Head of caudate nucleus (tissue), 42 donors: ENCODE measurements around the gene XPO4.
A peak's percentile ranks its signal among the peaks of the same experiment; 100 is the strongest.
"Not testable (repeated sequence)": the region's sequence is repeated elsewhere in the genome, so short reads cannot be mapped to it uniquely, and the experiment has no call there.

Experiments
- DNase-seq, 42 donors: peaks; one replicate each; pipeline versions ENCODE4 v3.0.0 to v3.0.0-alpha.2; 2020 to 2021; ENCODE audit warnings: mixed read lengths in 7 of 42
- intact Hi-C: fragments of 100-400 bp; cut with DNase I; formaldehyde crosslinking; loops from one replicate; pipeline ENCODE4 v1.15.0; 2022

Gene XPO4

GRCh38 chr13:20901668-20902437, 693 bp downstream of the XPO4 start:
- peak in 15 of 42 donors; percentile 4 to 46 (median 19) for DNase-seq
- intact Hi-C loops: loop anchor here (10.0 kb wide), 1 partner anchor 197 kb away; the partner anchor contains the start of gene IL17D

- intact Hi-C loops: no loop called here
- DNase-seq: no peak
Observed at GRCh38 chr13:20894245-20894644, 8.3 kb downstream of the XPO4 start.

DNA sequence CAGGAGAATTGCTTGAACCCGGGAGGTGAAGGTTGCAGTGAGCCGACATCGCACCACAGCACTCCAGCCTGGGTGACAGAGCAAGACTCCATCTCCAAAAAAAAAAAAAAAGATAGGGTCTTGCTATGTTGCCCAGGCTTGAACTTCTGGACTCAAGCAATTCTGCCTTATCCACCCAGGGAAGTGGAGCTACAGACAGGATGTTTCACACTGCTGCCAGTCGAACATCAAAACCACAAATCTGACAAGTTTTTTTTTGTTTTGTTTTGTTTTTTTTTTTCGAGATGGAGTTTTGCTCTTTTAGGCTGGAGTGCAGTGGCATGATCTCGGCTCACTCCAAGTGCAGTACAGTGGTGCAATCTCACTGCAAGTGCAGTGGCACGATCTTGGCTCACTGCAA, 10.8 kb downstream of the XPO4 start:
- DNase-seq: no peak

DNA sequence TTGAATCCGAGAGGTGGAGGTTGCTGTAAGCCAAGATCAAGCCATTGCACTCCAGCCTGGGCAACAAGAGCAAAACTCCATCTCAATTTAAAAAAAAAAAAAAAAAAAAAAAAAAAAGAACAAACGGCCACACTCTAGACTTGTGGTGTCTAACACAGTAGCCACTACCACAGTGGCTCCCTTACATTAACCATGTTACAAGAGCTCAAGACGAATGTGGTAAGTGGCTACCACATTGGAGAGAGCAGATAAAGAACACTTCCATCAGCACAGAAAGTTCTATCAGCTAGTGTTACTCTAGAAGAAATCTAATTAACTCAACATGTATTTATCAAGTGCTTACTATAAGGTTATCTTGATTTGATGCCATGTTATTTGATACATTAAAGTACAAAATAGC, 11.5 kb downstream of the XPO4 start:
- no peak for DNase-seq
- intact Hi-C loops: no loop called here

More for the DNA sequence above, 10.8 kb downstream of the XPO4 start:
- intact Hi-C loops: no loop called here

- intact Hi-C loops, DNase-seq: not testable (repeated sequence)
Observed at GRCh38 chr13:20890540-20890939, 12.0 kb downstream of the XPO4 start.

- intact Hi-C loops: no loop called here
- no peak for DNase-seq
Observed at GRCh38 chr13:20882206-20882605, 20.3 kb downstream of the XPO4 start.

DNA sequence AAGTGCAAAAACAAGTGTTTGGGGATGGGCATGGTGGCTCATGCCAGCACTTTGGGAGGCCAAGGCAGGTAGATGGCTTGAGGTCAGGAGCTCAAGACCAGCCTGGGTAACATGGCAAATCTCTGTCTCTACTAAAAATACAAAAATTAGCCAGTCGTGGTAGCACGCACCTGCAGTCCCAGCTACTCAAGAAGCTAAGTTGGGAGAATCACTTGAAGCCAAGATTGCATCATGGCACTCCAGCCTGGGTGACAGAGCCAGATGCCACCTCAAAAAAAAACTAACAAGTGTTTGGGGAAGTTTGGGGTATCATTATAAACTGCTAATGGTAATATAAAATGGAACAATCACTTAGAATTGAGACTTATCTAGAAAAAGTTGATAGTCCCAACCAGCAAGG, 24.6 kb downstream of the XPO4 start:
- DNase-seq: no peak
- intact Hi-C loops: no loop called here

DNA sequence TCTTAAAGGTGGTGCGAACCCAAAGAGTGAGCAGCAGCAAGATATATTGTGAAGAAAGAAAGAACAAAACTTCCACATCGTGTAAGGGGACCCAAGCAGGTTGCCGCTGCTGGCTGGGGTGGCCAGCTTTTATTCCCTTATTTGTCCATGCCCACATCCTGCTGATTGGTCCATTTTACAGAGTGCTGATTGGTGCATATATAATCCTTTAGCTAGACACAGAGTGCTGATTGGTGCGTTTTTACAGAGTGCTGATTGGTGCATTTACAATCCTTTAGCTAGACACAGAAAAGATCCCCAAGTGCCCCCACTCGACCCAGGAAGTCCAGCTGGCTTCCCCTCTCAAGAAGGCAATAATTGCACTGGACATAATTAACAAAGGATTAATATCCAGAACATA, 25.7 kb downstream of the XPO4 start:
- DNase-seq, intact Hi-C loops: not testable (repeated sequence)

GRCh38 chr13:20874439-20874838, 28.1 kb downstream of the XPO4 start:
- intact Hi-C loops: not testable (repeated sequence)

GRCh38 chr13:20873348-20873747, 29.2 kb downstream of the XPO4 start:
- DNase-seq: no peak
- intact Hi-C loops: no loop called here

More at GRCh38 chr13:20874439-20874838, 28.1 kb downstream of the XPO4 start:
- not testable (repeated sequence) for DNase-seq

DNA sequence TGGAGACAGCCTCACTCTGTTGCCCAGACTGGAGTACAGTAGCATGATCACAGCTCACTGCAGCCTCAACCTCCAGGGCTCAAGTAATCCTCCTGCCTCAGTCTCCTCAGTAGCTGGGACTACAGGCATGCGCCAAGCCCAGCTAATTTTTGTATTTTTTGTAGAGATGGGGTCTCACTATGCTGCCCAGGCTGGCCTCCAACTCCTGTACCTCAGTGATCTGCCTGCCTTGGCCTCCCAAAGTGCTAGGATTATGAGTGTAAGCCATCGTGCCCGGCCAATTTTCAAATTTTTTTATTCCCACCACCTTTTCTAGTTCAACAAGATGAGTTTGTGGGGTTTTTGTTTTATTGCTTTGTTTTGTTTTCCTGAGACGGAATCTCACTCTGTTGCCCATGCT, 31.7 kb downstream of the XPO4 start:
- intact Hi-C loops: no loop called here
- no peak for DNase-seq

DNA sequence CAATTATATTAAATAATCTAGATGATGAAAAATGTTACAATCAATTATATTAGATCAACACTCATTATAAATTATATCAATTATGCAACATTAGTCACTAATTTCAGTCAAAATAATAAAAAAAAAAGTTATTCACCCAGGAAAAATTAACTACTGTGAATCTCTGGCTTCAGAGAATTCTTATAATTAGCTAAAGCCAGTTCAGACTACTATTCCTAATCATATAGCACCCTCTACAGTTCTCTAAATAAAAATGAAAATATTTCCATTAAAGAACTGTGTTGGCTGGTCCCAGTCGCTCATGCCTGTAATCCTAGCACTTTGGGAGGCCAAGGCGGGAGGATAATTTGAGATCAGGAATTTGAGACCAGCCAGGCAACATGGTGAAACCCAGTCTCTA, 33.0 kb downstream of the XPO4 start:
- DNase-seq: no peak
- intact Hi-C loops: no loop called here

DNA sequence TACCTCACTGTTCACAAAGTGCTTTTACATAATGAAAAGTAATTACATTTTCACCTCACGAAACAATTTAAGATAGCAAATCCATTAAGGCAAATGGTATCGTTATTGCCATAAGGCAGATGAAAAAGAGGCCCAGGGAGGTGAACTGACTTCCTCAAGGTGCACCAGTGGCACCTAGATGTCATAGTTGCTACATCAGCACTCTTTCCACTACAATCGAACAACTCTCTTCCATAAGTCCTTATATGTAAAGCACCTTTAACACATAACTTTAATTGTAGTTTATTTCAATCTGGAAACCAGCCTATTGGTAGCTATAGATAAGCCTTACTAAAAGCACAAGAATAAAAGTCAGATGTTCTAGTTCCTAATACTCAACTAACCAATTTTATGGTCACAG, 35.1 kb downstream of the XPO4 start:
- intact Hi-C loops: no loop called here
- no peak for DNase-seq

GRCh38 chr13:20861666-20862065, 40.9 kb downstream of the XPO4 start:
- intact Hi-C loops, DNase-seq: not testable (repeated sequence)

GRCh38 chr13:20860844-20861243, 41.7 kb downstream of the XPO4 start:
- intact Hi-C loops: no loop called here
- no peak for DNase-seq

- intact Hi-C loops: no loop called here
- DNase-seq: no peak
Observed at GRCh38 chr13:20856650-20857049, 45.9 kb downstream of the XPO4 start.

- DNase-seq: no peak
- intact Hi-C loops: no loop called here
Observed at GRCh38 chr13:20851844-20852402, 50.6 kb downstream of the XPO4 start.

GRCh38 chr13:20848944-20849343, 53.6 kb downstream of the XPO4 start:
- intact Hi-C loops: no loop called here
- DNase-seq: no peak

- DNase-seq: no peak
- intact Hi-C loops: no loop called here
Observed at GRCh38 chr13:20848203-20848602, 54.3 kb downstream of the XPO4 start.

- intact Hi-C loops: no loop called here
Observed at GRCh38 chr13:20847296-20847695, 55.2 kb downstream of the XPO4 start.

DNA sequence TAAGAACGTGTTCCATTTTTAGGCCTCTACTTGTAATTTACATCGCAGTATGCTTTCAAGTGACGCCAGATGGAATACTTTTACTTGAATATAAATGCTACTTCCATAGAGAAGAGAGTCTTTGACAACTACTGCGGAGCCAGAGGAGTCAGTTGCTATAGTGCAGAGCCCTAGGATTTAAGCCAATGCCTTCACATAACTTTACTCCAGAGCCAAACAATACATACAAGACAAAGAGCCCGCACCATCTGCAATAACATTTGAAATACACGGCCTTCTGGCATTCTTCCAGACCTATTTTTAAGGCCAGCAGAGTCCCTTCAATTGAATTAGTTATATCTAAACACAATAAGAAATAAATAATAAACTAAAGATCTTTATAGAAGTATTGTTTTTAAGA, 59.4 kb downstream of the XPO4 start:
- DNase-seq: no peak
- intact Hi-C loops: no loop called here

More at GRCh38 chr13:20847296-20847695, 55.2 kb downstream of the XPO4 start:
- DNase-seq: no peak
